IMR-90 (cell line): ENCODE data around the gene FGFRL1.

ENCODE experiments used
- ELK1 ChIP-seq: fragments of 150-350 bp; IDR thresholded peaks from 2 replicates; pipeline ENCODE4 v1.6.1; 2016; ENCODE audit warnings: low read depth, mild to moderate bottlenecking, low read length, moderate library complexity, borderline replicate concordance
- FOS ChIP-seq: fragments of 150-350 bp; IDR thresholded peaks from 2 replicates; pipeline ENCODE4 v1.6.1; 2016; ENCODE audit warnings: low read depth, low read length
- MXI1 ChIP-seq: IDR thresholded peaks from 2 replicates; pipeline ENCODE4 v1.6.1; 2012; ENCODE audit warnings: low read depth, mild to moderate bottlenecking, low read length, moderate library complexity, borderline replicate concordance
- POLR2A ChIP-seq: IDR thresholded peaks from 2 replicates; pipeline ENCODE4 v1.6.1; 2012; ENCODE audit warnings: mild to moderate bottlenecking, low read depth, low read length
- RAD21 ChIP-seq: IDR thresholded peaks from 2 replicates; pipeline ENCODE4 v1.6.1; 2012; ENCODE audit warnings: low read length, improper control_type of control experiment
- TF ChIP-seq, protein P1 (sequence below): conservative IDR thresholded peaks from 2 replicates; pipeline ENCODE4 v1.5.1; 2012; ENCODE audit warnings: mild to moderate bottlenecking, low read depth, low read length, improper control_type of control experiment

GRCh38 chr4:1010395-1011021 lies 918 bp upstream of the FGFRL1 start:
- TF ChIP-seq POLR2A (no peak), ELK1 (no peak), FOS (no peak), MXI1 (no peak), RAD21 (no peak)
- TF ChIP-seq, protein P1, sequence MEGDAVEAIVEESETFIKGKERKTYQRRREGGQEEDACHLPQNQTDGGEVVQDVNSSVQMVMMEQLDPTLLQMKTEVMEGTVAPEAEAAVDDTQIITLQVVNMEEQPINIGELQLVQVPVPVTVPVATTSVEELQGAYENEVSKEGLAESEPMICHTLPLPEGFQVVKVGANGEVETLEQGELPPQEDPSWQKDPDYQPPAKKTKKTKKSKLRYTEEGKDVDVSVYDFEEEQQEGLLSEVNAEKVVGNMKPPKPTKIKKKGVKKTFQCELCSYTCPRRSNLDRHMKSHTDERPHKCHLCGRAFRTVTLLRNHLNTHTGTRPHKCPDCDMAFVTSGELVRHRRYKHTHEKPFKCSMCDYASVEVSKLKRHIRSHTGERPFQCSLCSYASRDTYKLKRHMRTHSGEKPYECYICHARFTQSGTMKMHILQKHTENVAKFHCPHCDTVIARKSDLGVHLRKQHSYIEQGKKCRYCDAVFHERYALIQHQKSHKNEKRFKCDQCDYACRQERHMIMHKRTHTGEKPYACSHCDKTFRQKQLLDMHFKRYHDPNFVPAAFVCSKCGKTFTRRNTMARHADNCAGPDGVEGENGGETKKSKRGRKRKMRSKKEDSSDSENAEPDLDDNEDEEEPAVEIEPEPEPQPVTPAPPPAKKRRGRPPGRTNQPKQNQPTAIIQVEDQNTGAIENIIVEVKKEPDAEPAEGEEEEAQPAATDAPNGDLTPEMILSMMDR = no peak
